K562 (cell line): ENCODE results near the gene LRP10. TPM values are rescaled to one million over a fixed set of nuclear protein-coding genes. Genes with fewer than 3 reads are reported as not detected.

ENCODE experiments used
- CREB5 ChIP-seq: fragments of 250-450 bp; sonication (Bioruptor Pico); IDR thresholded peaks from 2 replicates; pipeline ENCODE4 v1.5.0; 2020; ENCODE audit warnings: mild to moderate bottlenecking
- MBD1 ChIP-seq: fragments of 250-450 bp; sonication (Bioruptor Pico); IDR thresholded peaks from 2 replicates; pipeline ENCODE4 v1.8.0; 2022; ENCODE audit warnings: inconsistent platforms
- MYBL2 ChIP-seq, 2 experiments: fragments of 450-650 bp in 1 of 2; sonication (generic) in 1 of 2; formaldehyde crosslinking in 1 of 2; IDR thresholded peaks; 2 replicates each; pipeline versions ENCODE4 v1.6.1 to v1.8.1; 2017 to 2022; ENCODE audit warnings: borderline replicate concordance in 1 of 2, inconsistent platforms in 1 of 2, low read depth in 1 of 2, mild to moderate bottlenecking in 1 of 2, missing genetic modification reagents in 1 of 2, moderate library complexity in 1 of 2
- NBN ChIP-seq: fragments of 450-650 bp; IDR thresholded peaks from 2 replicates; pipeline ENCODE4 v1.6.1; 2016; ENCODE audit warnings: low read depth, mild to moderate bottlenecking
- THAP12 ChIP-seq: fragments of 250-450 bp; sonication (Bioruptor Pico); IDR thresholded peaks from 2 replicates; pipeline ENCODE4 v1.9.0; 2021; ENCODE audit warnings: mild to moderate bottlenecking, inconsistent platforms
- XRCC3 ChIP-seq: fragments of 450-650 bp; IDR thresholded peaks from 2 replicates; pipeline ENCODE4 v1.6.1; 2017; ENCODE audit warnings: mild to moderate bottlenecking, moderate library complexity
- ZNF23 ChIP-seq: fragments of 250-450 bp; sonication (Bioruptor Pico); IDR thresholded peaks from 2 replicates; pipeline ENCODE4 v1.4.0; 2020; ENCODE audit warnings: mild to moderate bottlenecking
- polyA plus RNA-seq, 8 experiments: library from polyadenylated mRNA; depleted of rRNA in 4 of 8; stranded (reverse) in 5 of 8; unstranded in 3 of 8; fragments of >200 nt; fragmentation: Nextera tagmentation in 2 of 8; fragmentation: Illumina TruSeq in 1 of 8; extraction: Ambion mirVana in 2 of 8; extraction: Trizol in 1 of 8; gene quantifications; 2 replicates each; pipeline versions ENCODE4 v1.2.1 to v1.2.3, GENCODE V29; 2011 to 2014; ENCODE audit warnings: inconsistent platforms in 1 of 8, missing spikeins in 1 of 8
- total RNA-seq, 7 experiments: library from RNA; depleted of rRNA in 6 of 7; stranded (reverse); fragments of >200 nt in 6 of 7; fragmentation: Illumina TruSeq in 2 of 7; extraction: Trizol in 2 of 7; gene quantifications; 2 replicates each; pipeline versions ENCODE4 v1.2.1 to v1.2.3, GENCODE V29; 2011 to 2021; ENCODE audit warnings: low replicate concordance in 1 of 7
- TF ChIP-seq, protein P1 (sequence below): fragments of 450-650 bp; IDR thresholded peaks from 2 replicates; pipeline ENCODE4 v1.6.1; 2016; ENCODE audit warnings: missing biosample characterization, missing genetic modification characterization
- TF ChIP-seq, protein P2 (sequence below): fragments of 250-450 bp; sonication (Bioruptor Pico); IDR thresholded peaks from 2 replicates; pipeline ENCODE4 v1.8.0; 2022; ENCODE audit warnings: moderate library complexity, mild to moderate bottlenecking, inconsistent platforms
- TF ChIP-seq, protein P3 (sequence below): fragments of 450-650 bp; formaldehyde crosslinking; IDR thresholded peaks from 2 replicates; pipeline ENCODE4 v1.4.0; 2022; ENCODE audit warnings: mild to moderate bottlenecking, moderate library complexity

The LRP10 gene
- total and polyA plus RNA-seq, 9 of the 15 experiments (the other 6 are each of a cell fraction or from before 2014, with no cell fraction given), result 1.3 to 45.5 (median 10.9) TPM

DNA sequence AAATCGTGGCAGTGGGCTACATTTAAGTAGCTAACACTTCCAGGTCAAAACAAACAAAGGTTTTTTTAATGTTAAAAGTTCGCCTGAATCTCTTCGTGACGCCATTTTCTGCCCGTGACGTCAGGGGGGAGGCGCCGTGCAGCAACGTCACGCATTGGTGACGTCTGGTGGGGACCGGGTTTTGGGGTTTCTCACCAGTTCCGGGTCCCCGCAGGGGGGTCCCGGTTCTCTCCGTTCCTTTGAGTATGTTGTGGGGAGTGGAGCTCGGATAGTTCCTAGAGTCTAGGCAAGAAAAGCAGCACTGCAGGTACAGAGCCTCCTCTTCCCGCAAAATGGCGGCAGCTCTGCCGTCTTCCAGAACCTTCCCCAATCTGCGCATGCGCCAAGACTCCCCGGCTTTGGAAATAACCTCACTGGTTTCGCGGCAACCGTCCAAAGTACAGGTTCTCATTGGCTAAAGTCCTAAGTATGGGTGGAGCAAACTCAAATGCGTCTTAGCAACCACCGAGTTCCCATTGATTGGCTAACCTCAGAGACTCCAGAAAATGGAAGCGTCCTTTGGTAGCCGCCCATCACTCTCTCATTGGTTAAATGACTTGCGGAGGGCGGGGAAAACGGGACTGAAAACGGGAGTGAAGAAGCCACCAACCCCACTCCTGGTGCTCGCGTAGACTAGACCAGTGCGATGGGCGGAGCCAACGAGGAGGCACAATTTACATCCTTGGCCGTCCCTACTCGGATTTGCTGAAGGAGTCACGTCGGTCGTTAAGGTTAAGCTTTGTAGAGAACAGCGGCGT, 47.5 kb downstream of the LRP10 start, which contains the start of gene RBM23 (continued):
- TF ChIP-seq THAP12 (CRISPR knock-in tag) (peak; percentile 38; the same call in 1 of the 2 replicates), XRCC3 (no peak), MBD1 (CRISPR knock-in tag) (no peak), CREB5 (CRISPR knock-in tag) (no peak), NBN (peak; percentile 98), ZNF23 (CRISPR knock-in tag) (no peak), MYBL2 (IDR thresholded peaks at IDR 0.05; ENCODE audit: low read depth) (no peak; the same call in 1 of the 2 replicates), MYBL2 (CRISPR knock-in tag; IDR thresholded peaks at IDR 0.05; ENCODE audit: borderline replicate concordance) (no peak)
- TF ChIP-seq, protein P1, sequence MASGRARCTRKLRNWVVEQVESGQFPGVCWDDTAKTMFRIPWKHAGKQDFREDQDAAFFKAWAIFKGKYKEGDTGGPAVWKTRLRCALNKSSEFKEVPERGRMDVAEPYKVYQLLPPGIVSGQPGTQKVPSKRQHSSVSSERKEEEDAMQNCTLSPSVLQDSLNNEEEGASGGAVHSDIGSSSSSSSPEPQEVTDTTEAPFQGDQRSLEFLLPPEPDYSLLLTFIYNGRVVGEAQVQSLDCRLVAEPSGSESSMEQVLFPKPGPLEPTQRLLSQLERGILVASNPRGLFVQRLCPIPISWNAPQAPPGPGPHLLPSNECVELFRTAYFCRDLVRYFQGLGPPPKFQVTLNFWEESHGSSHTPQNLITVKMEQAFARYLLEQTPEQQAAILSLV, result no peak
- TF ChIP-seq, protein P2, sequence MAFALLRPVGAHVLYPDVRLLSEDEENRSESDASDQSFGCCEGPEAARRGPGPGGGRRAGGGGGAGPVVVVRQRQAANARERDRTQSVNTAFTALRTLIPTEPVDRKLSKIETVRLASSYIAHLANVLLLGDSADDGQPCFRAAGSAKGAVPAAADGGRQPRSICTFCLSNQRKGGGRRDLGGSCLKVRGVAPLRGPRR (CRISPR knock-in tag), result no peak
- TF ChIP-seq, protein P3, sequence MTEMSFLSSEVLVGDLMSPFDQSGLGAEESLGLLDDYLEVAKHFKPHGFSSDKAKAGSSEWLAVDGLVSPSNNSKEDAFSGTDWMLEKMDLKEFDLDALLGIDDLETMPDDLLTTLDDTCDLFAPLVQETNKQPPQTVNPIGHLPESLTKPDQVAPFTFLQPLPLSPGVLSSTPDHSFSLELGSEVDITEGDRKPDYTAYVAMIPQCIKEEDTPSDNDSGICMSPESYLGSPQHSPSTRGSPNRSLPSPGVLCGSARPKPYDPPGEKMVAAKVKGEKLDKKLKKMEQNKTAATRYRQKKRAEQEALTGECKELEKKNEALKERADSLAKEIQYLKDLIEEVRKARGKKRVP (CRISPR knock-in tag), result no peak
